Measurements from ENCODE around the gene GDPD5.

DNA sequence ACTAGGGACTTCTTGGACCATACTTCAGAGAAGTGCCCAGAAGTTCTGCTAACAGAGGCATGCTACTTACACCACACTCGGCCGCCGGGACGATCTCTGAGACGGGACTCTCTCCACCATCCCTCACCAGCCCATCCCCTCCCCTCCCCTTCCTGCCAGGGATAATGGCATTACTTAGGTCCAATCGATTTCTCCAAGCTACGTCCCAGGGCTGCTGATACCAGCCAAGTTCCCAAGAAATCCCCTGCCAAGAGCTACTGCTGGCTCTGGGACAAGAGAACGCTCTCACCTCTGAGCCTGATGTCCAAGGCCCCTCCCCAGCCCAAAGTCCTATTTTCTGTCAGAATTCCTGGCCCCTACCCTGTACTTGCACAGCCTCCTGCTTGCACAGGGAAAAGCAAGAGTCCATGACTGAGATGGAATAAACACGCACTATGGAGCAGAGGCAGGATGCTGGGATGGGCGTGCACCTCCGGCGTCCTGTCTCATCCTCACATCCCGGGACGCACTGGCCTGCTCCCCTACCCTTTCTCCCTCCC lies 42.7 kb downstream of the GDPD5 start:
- TF ChIP-seq GATA2 (IDR thresholded peaks at IDR 0.05; ENCODE audit: low read depth, low read length) (no peak), GATA3 (IDR thresholded peaks at IDR 0.05; ENCODE audit: low read depth, low read length) (no peak)

Data from SH-SY5Y (cell line).